ENCODE results near the gene FHIT.

DNA sequence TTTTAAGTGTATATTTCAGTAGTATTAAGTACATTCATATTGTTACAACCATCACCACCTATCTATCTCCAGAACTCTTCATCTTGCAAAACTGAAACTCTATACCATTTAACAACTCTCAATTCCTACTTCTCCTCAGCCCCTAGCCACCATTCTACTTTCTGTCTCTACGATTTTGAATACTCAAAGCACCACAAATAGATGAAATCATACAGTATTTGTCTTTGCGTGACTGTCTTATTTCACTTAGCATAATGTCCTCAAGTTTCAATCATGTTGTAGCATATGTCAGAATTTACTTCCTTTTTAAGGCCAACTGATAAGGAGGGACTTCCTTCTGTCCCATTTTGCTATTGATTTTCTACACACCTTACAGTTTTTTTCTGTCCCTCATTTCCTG is 593.3 kb downstream of the FHIT start:
- TF ChIP-seq YY1 (IDR thresholded peaks at IDR 0.05; ENCODE audit: insufficient read depth, insufficient read length) (no peak), SUZ12 (IDR thresholded peaks at IDR 0.05; ENCODE audit: extremely low read depth, insufficient read depth, insufficient read length) (no peak), ZNF274 (IDR thresholded peaks at IDR 0.05; ENCODE audit: low read depth, low read length) (no peak)
